Right cardiac atrium (tissue), 5 donors: ENCODE data around the gene IGF1R. TPM values are rescaled to one million over a fixed set of nuclear protein-coding genes. Genes with fewer than 3 reads are reported as not detected.

Source experiments
- ATAC-seq, 2 donors: fragments of 200-7000 bp; cut with Tn5 transposase; one replicate each; pipeline versions ENCODE4 v1.8.0 to v1.9.1; 2020; ENCODE audit warnings: moderate library complexity in 2 of 2, mild to moderate bottlenecking in 1 of 2
- DNase-seq, 3 donors: peaks; one replicate each; pipeline ENCODE4 v3.0.0-alpha.2; 2020
- H3K27ac ChIP-seq: one replicate; pipeline ENCODE4 v1.5.1; 2013; ENCODE audit warnings: mild to moderate bottlenecking, low read length, control low read depth, moderate library complexity
- H3K27me3 ChIP-seq: one replicate; pipeline ENCODE4 v1.6.1; 2013; ENCODE audit not compliant: control insufficient read depth, insufficient read depth
- H3K4me1 ChIP-seq: one replicate; pipeline ENCODE4 v1.6.1; 2013; ENCODE audit warnings: low read length; ENCODE audit not compliant: control insufficient read depth, insufficient read depth
- H3K4me3 ChIP-seq: one replicate; pipeline ENCODE4 v1.5.1; 2013; ENCODE audit warnings: low read length, control low read depth
- H3K9me3 ChIP-seq: one replicate; pipeline ENCODE4 v1.6.1; 2013; ENCODE audit warnings: low read length; ENCODE audit not compliant: control insufficient read depth
- WGBS: extraction: QIAGEN DNeasy Blood & Tissue Kit; methylation state at CpG from one replicate; pipeline ENCODE4 v1.1.7; 2013; 5-methylcytosine and 5-hydroxymethylcytosine counted together
- intact Hi-C, 4 donors: fragments of 100-400 bp; cut with DNase I; formaldehyde crosslinking; loops; one replicate each; pipeline versions ENCODE4 v1.11.0 to v1.14.0; 2022 to 2023
- polyA plus RNA-seq: library from polyadenylated mRNA; stranded (reverse); fragments of 200-250 nt; gene quantifications from one replicate; pipeline ENCODE4 v1.2.3, GENCODE V29; 2013
- total RNA-seq, 4 donors: library from RNA; stranded (reverse); fragmentation: NEBNext Ultra II Directional; extraction: Animal tissue kit (Norgen Biotek cat#: 25700); gene quantifications; one replicate each; pipeline ENCODE4 v1.2.1, GENCODE V29; 2021
- donor health status: healthy with polysubstance abuse.
- donor health status: DM: no; HTN: yes; CAD: no.
- donor health status: DM: no; HTN: no; CAD: no.
- donor health status: DM: no; HTN: yes; CAD: no; lungs with severe emphysema.
- donor health status: DM: yes; HTN: yes; CAD: no.

IGF1R gene
- total and polyA plus RNA-seq, 5 donors: 9.0 to 52.3 (median 34.4) TPM

DNA sequence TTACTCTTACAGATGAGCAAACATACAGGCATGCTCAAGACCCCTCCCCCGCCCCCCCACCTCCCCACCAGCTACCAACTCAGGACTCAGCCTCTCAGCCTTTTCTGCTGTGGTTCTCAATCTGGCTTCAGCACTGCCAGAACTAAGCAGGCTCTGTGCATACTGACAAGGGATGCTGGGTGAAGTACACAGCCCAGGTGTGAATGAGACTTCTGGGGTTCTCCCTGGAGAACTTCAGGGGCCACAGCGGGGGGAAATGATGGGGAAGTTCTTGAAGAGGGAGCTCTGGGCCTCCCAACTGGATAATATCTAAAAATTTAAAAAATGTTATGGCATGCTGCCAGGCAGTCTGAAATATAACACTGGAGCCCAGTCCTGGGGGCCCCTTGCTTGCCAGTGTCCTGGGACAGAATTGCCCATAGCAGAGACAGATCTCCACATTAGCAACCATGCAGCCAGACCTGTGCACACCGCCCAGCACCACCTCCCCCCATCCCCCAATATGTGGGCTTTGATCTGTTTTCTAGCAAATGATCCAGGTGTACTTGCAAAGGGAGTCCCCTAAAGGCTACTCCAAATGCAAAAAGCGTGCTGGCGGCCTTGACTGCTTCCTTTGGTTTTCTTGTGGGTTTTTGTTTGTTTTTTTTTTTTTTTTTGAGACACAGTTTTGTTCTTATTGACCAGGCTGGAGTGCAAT is 317.9 kb downstream of the IGF1R start:
- 70% methylated on average over 5 of the region's 5 CpGs for WGBS
- Histone ChIP-seq H3K27me3 (no peaks in the 10 kb centered on the region), H3K4me1 (no peaks in the 10 kb centered on the region), H3K27ac (no peak overlapping the region), H3K9me3 (peaks cover 2% of the 10 kb centered on the region), H3K4me3 (no peak overlapping the region)
- no peak for DNase-seq
- intact Hi-C loops: no loop called here
- no peak for ATAC-seq

DNA sequence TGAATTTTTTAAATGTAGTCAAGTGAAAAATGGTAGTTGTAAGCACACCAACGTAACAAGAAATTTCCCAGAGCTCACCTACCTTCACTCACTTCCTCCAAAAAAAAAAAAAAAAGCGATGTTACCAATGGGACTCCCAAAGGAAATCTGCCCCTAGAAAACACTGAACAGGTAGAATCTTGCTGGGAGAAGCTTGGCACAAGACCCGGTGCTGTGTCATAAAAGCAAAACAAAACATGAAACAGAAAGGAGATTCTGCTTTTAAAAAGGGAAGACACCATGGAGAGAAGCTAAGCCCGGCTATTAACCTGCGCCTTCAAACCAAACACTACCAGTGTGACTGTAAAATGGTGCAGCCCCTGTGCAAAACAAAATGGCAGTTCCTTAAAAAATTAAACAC is 318.8 kb downstream of the IGF1R start:
- Histone ChIP-seq H3K9me3 (no peaks in the 10 kb centered on the region), H3K4me3 (no peak overlapping the region), H3K4me1 (no peaks in the 10 kb centered on the region), H3K27ac (no peak overlapping the region), H3K27me3 (no peaks in the 10 kb centered on the region)
- DNase-seq: no peak
- ATAC-seq: no peak
- intact Hi-C loops: no loop called here
- 93% methylated on average over 5 of the region's 5 CpGs for WGBS

DNA sequence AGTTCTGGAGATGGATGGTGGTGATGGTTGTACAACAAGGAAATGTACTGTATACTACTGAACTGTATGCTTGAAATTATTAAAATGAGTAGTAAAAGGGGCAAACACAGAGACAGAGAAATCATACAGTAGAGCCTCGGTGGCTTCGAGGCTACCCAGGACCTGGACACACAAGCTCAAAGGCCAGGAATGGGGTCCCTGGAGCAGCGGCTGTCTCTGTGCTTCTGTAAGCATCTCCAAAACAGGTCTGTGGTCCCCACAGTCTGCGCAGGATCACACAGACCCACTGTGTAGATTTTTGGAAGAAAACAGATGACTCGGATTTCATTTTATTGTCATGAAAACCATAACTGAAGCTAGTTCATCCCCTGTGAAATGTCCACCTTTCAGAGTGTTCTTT is 319.6 kb downstream of the IGF1R start:
- Histone ChIP-seq H3K27ac (no peak overlapping the region), H3K4me1 (no peaks in the 10 kb centered on the region), H3K9me3 (no peaks in the 10 kb centered on the region), H3K4me3 (no peak overlapping the region), H3K27me3 (no peaks in the 10 kb centered on the region)
- intact Hi-C loops: no loop called here
- ATAC-seq (no peak), DNase-seq (no peak)
- 97% methylated on average over 5 of the region's 5 CpGs for WGBS

DNA sequence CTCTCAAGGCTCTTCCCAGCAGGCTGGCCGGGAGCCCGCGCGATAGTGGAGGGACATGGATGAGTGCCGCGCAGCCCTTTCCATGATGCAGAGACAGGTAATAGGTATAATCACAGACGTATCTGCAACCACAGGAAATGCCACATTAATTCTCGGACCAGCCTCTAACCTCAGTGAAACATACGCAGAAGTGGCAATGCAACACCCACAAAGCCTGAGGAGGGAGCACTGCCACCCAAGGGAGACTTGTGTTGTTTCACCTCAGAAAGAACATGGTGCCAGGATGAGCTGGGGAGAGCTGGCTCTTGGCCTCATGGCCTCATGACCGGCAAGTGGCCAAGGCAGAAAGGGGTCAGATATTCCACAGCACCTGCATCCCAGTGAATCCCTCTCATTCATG is 320.2 kb downstream of the IGF1R start:
- H3K4me3 ChIP-seq: no peak overlapping the region
- H3K4me1 ChIP-seq: no peaks in the 10 kb centered on the region
- no peaks in the 10 kb centered on the region for H3K27me3 ChIP-seq
- intact Hi-C loops: no loop called here
- no peak overlapping the region for H3K27ac ChIP-seq
- 94% methylated on average over 10 of the region's 10 CpGs for WGBS
- H3K9me3 ChIP-seq: no peaks in the 10 kb centered on the region
- DNase-seq: no peak
- no peak for ATAC-seq

DNA sequence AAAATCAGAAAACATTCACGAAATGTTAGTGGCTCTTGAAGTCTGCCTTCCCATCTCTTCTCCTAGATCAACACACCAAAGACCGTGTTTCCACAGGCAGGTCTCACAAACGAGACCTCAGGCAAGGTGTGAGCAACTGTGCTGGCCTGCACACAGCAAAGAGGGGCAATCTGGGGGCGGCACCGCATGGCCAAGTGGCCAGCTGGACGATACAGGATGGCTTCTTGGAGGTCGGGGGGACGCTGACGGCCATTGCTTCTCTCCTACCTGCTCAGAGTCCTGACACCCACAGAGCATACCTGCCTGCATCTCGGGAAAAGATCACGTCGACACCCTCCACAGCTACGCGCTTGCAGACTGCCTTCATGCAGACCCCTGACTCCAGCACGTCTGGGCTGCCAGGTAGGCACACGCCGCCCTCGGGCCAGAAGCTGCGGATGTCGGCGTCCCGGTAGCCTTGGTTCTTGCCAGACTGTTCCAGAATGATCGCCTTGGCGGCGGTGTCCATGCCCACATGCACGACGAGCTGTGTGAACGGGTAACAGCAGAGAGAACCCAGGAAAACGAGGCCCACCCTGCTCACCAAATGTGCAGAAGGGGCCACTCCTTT is 320.9 kb downstream of the IGF1R start:
- no peak overlapping the region for H3K4me3 ChIP-seq
- WGBS: 93% methylated on average over 29 of the region's 29 CpGs
- no peaks in the 10 kb centered on the region for H3K4me1 ChIP-seq

DNA sequence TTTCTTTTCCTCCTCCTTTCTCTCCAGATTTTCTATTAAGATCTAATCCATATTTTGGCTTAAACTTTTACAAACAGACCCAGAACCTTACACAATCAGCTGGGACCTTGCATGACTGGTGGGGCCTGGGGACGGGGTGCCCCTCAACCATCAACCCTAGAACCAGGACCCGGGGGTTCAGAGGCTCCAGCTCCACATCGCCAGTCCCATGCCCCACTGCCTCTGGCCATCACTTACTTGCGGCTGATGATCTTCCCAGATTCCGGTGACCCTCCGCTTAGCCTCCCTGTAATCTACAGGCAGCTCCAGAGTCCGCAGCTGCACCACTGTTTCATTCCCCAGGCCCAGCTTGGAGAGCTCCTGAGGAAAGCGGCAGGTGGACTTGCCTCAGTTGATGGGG is 322.5 kb downstream of the IGF1R start:
- DNase-seq (no peak), ATAC-seq (no peak)
- no peaks in the 10 kb centered on the region for H3K27me3 ChIP-seq
- 90% methylated on average over 8 of the region's 8 CpGs for WGBS
- H3K4me3 ChIP-seq: no peak overlapping the region
- H3K9me3 ChIP-seq: no peaks in the 10 kb centered on the region
- H3K27ac ChIP-seq: no peak overlapping the region
- intact Hi-C loops: no loop called here
- H3K4me1 ChIP-seq: no peaks in the 10 kb centered on the region

More for the DNA sequence above, 320.9 kb downstream of the IGF1R start:
- Histone ChIP-seq H3K9me3 (no peaks in the 10 kb centered on the region), H3K27ac (no peak overlapping the region), H3K27me3 (no peaks in the 10 kb centered on the region)
- intact Hi-C loops: no loop called here
- ATAC-seq (no peak), DNase-seq (no peak)

DNA sequence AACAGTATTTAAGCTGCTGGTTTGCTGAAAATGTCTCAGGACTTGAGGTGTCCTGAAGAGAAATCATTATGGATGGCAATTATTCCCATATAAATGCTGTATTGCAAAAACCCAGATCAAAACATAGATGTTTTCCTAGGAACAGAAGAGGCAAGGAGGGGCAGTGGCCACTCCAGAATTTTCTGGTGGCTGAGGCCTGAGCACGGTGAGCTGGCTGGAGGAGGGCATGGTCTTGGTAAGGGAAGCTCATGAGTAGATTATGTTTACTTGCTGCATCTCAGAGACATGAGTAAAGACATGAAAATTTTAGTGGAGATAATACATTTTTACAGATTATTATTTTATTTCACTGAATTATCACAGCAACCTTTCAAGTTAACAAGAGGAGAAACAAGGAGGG is 328.2 kb downstream of the IGF1R start:
- H3K4me3 ChIP-seq: no peak overlapping the region
- no peak overlapping the region for H3K27ac ChIP-seq
- H3K9me3 ChIP-seq: no peaks in the 10 kb centered on the region
- H3K4me1 ChIP-seq: no peaks in the 10 kb centered on the region
- no peak for ATAC-seq
- H3K27me3 ChIP-seq: no peaks in the 10 kb centered on the region
- 93% methylated on average over 1 of the region's 1 CpG for WGBS
- intact Hi-C loops: no loop called here
- DNase-seq: no peak

DNA sequence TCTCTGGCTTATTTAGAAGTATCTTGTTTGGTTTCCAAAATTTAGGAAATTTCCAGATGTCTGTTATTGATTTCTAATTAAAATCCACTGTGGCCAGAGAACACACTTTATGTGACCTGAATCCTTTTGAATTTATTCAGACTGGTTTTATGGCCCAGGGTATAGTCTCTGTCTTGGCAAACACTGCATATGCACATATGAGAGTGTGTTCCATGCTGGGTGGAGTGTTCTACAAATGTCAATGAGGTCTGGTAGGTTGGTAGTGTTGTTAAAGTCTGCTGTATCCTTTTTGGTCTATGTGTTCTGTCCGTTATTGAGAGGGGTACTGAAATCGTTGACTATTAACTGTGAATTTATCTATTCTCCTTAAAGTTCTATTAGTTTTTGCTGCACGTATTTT is 329.1 kb downstream of the IGF1R start:
- no peaks in the 10 kb centered on the region for H3K27me3 ChIP-seq
- ATAC-seq (no peak), DNase-seq (no peak)
- H3K4me1 ChIP-seq: no peaks in the 10 kb centered on the region
- no peaks in the 10 kb centered on the region for H3K9me3 ChIP-seq
- 96% methylated on average over 3 of the region's 3 CpGs for WGBS
- no peak overlapping the region for H3K4me3 ChIP-seq
- intact Hi-C loops: no loop called here
- H3K27ac ChIP-seq: no peak overlapping the region

DNA sequence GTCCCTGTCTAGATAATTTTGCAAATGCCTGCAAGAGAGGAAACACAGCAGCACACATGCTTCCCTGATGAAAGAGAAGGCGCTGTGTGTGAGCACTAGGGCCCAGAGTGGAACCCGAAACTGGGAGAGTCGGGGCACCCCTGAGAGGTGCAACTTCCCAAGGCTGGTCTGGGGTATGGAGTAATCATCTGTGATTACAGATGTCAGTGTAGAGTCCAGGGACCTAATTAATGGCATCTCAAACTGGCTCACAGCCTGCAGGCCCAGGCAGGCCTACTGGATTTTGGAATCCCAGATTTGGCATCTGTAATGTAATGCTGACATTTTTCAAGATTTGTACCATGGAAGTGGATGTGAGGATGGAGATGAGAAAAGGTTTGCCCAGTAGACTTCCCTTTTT is 329.8 kb downstream of the IGF1R start:
- ATAC-seq (no peak), DNase-seq (no peak)
- no peaks in the 10 kb centered on the region for H3K27me3 ChIP-seq
- intact Hi-C loops: no loop called here
- no peak overlapping the region for H3K4me3 ChIP-seq
- no peak overlapping the region for H3K27ac ChIP-seq
- H3K9me3 ChIP-seq: no peaks in the 10 kb centered on the region
- no peaks in the 10 kb centered on the region for H3K4me1 ChIP-seq
- WGBS: 91% methylated on average over 3 of the region's 3 CpGs

DNA sequence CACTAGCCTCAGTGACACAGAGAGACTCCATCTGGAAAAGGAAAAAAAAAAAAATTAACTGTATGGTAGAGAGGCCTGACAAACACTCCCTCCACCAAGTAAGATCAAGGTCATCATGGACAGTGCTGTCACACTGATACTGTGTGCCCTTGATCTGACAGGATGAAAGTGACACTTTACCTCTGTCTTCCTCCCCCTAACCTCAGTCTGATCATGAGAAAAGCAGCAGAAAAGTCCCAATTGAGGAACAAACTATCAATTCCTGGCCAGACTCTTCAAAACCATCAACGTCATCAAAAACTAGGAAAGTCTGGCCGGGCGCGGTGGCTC is 332.5 kb downstream of the IGF1R start:
- Histone ChIP-seq H3K4me1 (no peaks in the 10 kb centered on the region), H3K27me3 (no peaks in the 10 kb centered on the region), H3K27ac (peak overlapping the region; percentile 24), H3K9me3 (no peaks in the 10 kb centered on the region), H3K4me3 (no peak overlapping the region)
- ATAC-seq (no peak), DNase-seq (no peak)
- intact Hi-C loops: no loop called here
- 98% methylated on average over 4 of the region's 4 CpGs for WGBS

DNA sequence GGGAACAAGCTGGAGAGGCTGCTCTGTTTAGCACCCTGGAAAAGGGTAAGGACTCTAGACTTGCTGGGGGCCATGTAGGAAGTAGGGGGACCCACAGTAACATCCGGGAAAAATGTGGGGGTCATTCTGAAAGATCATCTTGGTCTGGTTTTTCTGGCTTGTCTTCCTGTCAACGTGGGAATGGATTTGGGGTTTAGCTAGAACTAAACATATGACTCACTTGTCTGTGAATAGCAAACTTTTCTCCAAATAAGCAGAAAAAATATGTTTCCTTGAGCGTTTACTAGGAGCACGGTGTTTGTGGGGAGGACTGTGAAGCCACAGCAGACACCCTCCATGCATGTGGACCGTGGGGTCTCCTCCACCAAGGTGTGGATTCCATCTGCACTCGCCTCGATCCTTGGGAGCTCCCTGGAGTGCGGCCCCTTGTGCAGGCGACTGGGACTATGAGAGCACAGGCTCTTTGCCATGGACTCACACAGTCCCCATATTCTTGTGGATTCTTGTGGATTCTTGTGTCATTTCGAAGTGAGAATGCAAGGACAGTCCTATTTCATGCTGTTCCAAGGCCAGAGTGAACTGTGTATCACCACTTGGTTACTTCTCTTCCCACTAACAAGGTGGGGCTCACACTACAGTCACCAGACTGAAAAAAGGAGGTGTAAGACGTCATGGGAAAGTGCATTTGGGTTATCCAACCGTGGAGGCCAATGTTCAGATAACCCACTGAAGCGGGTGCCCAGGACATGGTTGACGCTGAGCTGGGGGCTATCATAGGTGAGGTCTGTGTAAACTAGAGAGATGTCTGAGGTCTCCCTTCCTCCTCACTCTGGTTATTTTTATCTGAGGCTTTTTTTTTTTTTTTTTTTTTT is 333.7 kb downstream of the IGF1R start:
- 80% methylated on average over 14 of the region's 14 CpGs for WGBS
- H3K27me3 ChIP-seq: no peaks in the 10 kb centered on the region
- DNase-seq (no peak), ATAC-seq (peak in 1 of 2 donors; percentile 33)
- no peaks in the 10 kb centered on the region for H3K4me1 ChIP-seq
- H3K27ac ChIP-seq: no peak overlapping the region
- no peak overlapping the region for H3K4me3 ChIP-seq
- intact Hi-C loops: no loop called here
- no peaks in the 10 kb centered on the region for H3K9me3 ChIP-seq
